GM19025 (cell line): Measurements from ENCODE around the gene ANKMY1.
"Not testable (repeated sequence)": the region's sequence is repeated elsewhere in the genome, so short reads cannot be mapped to it uniquely, and the experiment has no call there.

Experiments used
- ATAC-seq: cut with Tn5 transposase; IDR thresholded peaks from one replicate; pipeline ENCODE4 v1.9.1; 2021; ENCODE audit warnings: mild to moderate bottlenecking, low read depth, moderate library complexity; ENCODE audit not compliant: unreplicated experiment

ANKMY1 gene

DNA sequence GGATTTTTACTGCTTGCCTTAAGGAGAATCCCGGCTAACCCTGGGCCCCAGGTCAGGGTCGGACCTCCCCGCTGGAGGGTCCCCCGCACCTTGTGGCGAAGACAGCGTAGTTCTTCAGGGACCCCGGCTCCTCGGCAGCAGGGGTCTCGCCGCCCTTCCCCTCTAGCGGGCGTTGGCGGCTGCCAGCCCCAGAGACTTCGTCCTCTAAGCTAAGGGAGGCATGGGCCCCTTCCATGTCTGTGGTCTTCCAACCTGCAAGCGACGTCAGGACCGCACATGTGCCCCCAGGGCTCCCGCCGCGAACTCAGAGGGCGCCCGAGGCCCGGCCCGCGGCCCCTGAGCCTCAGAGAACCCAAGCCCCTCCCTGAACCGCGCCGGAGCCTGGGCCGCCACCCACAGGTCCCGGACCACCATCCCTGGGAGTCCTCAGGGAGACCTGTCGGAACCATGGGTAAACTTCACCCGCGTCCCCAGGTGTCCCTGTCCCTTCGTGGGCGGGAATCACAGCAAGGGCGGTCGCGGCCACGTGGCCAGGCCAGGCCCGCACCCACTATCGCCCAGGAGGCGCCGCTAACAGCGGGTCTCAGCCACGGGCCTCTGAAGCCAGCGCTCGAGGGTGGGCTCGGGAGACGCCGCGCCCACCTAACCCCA is 562 bp downstream of the ANKMY1 start:
- ATAC-seq = no peak

DNA sequence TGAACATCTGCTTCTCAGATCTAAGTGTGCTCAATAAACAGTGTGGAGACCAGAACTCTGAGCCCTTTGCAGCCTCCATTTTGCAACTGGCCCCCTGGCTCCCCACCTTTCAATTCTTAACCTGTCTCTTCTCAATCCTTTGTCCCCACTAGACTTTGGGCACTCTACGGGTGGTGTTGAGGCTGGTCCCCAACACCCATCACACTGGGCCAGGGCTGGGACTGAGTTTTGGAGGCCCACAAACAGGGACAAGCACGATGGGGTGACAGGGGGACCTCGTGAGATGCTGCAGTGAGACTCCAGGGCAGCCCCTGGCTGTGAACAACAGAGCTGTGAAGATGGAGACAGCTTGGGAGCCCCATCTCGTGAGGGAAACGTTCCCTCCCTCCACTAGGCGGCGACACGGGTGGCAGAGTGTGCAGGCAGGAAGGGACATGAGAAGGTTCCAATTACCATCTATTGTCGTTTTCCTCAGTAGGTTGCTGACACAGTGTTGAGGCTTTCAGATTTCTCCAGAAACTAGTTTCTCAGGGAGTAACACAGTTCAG is 1.2 kb downstream of the ANKMY1 start:
- no peak for ATAC-seq

DNA sequence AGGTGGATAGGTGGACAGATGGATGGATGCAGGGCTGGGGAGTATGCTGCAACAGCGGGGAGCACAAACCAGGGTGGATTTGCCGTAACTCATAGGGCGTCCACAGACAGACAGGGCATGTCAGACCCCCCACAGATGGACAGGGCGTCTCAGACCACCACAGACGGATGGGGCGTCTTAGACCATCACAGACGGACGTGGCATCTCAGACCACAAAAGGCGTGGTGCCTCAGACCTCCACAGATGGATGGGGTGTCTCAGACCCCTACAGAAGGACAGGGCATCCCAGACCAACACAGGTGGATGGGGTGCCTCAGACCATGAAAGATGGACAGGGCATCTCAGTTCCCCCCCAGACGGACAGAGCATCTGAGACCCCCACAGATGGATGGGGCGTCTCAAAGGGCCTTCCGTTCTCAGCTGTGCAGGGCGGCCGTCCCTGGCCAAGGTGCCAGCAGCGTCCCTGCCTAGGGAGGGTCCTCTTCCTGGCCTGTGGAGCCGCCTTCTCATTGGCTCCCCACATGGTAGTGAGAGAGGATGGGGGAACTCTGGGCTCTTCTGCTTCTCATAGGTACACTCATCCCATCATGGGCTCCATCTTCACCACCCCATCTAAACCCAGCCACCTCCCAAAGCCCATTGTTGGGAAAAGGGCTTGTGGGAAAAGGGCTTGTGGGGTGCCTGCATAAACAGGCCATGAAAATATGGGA is 2.1 kb downstream of the ANKMY1 start:
- ATAC-seq = no peak

- no peak for ATAC-seq
Observed at GRCh38 chr2:240554767-240555493, 2.9 kb downstream of the ANKMY1 start.

GRCh38 chr2:240553956-240554480 is 3.8 kb downstream of the ANKMY1 start:
- ATAC-seq = no peak

GRCh38 chr2:240551811-240552210 is 6.0 kb downstream of the ANKMY1 start:
- no peak for ATAC-seq

DNA sequence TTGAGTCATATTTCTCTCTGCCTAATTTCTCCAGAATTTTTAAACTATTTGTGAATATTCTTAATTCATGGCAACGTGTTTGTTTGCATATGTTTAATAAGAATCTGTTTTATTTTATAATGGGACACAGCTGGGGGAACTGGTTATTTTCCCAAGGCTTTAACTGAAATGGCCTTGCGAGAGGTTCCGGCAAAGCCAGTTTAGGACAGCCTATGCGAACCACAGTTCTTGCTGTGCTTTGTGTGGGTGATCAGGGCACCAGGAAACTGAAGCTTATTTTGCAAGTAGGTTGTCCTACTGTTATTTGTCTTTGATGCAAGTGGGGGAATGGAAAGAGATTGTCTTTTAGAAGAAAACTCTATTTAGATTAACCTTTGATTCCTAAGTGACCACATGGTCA is 6.5 kb downstream of the ANKMY1 start:
- ATAC-seq = no peak

DNA sequence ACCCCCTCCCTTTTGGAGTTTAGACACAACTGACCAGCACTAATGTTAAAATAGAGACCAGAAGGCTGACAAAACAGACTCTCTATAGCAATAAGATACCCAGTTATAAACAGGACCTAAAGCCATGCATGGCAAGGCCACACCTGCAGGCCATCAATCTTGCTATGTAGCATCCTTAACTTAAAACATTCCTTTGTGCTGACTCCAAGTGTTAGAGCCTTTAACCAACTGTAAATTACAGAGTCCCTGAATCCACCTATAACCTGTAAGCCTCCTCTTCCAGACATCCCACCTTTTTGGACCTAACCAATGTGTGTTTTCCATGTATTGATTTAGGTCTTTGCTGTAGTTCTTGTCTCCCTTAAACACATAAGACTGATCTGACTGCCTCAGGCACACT is 17.9 kb downstream of the ANKMY1 start:
- ATAC-seq = no peak

DNA sequence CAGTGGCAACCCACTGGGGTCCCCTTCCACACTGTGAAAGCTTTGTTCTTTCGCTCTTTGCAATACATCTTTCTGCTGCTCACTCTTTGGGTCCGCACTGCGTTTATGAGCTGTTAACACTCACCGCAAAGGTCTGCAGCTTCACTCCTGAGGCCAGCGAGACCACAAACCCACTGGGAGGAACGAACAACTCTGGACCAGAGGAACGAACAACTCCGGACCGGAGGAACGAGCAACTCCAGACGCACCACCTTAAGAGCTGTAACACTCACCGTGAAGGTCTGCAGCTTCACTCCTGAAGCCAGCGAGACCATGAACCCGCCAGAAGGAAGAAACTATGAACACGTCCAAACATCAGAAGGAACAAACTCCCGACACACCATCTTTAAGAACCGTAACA is 18.7 kb downstream of the ANKMY1 start:
- not testable (repeated sequence) for ATAC-seq

DNA sequence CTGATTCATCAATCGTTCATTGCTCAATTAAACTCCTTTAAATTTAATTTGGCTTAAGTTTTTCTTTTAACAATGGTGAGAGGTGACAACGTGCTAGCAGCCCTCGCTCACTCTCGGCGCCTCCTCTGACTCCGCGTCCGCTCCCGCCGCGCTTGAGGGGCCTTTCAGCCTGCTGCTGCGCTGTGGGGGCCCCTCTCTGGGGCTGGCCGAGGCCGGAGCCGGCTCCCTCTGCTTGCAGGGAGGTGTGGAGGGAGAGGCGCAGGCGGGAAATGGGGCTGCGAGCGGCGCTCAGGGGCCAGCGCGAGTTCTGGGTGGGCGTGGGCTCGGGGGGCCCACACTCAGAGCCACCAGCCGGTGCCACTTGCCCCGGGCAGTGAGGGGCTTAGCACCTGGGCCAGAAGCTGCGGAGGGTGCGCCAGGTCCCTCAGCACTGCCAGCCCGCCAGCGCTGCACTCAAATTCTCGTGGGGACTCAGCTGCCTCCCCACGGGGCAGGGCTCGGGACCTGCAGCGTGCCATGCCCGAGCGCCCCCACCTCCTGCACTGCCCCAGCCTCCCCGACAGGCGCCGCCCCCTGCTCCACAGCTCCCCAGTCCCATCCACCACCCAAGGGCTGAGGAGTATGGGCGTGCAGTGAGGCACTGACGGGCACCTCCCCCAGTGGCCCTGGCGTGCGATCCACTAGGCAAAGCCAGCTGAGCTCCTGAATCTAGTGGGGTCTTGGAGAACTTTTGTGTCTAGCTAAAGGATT is 19.6 kb downstream of the ANKMY1 start:
- no peak for ATAC-seq

DNA sequence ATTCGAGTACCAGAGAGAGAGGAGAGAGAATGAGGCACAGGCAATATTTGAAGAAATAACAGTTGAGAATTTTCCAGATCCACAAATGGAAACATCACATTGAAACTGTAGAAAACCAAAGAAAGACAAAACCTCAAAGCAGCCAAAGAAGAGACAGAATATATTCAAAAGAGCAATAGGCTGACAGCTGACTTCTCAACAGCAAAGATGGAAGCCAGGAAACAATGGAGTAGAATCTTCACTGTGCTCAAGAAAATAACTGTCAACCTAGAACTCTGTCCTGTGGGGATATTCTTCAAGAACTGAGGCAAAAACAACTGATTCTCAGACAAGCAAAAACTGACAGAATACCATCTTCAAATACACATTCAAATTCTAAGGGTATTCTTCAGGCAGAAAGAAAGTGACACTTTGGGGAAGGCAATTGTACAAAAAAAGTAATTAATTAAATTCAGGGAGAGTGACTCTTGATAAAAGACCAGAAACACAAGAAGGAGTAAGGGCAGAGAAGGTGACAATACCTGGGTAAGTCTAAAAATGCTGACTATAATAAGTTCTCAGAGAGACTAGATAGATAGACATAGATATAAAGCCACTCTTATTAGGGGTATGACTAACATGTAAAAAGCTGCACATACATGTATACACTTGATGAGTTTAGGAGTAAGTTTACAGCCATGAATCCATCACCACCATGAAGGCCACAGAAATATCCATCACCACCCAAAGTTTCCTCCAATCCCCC is 25.6 kb downstream of the ANKMY1 start:
- ATAC-seq = no peak

DNA sequence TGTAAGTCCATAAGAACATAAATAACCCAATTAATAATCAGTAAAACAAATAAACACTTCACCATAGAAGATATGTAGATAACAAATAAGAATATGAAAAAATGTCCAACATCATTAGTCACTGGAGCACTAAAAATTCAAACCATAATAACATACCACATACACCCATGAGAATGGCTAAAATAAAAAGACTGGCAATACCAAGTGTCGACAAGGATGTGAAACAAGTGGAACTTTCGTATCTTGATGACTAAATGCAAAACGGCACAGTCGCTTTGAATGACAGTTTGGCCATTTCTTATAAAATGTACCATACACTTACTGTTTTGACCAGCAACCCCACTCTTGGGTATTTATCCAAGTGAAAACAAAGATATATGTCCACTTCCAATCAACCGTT is 26.8 kb downstream of the ANKMY1 start:
- ATAC-seq = no peak

GRCh38 chr2:240530181-240530580 is 27.6 kb downstream of the ANKMY1 start:
- no peak for ATAC-seq

DNA sequence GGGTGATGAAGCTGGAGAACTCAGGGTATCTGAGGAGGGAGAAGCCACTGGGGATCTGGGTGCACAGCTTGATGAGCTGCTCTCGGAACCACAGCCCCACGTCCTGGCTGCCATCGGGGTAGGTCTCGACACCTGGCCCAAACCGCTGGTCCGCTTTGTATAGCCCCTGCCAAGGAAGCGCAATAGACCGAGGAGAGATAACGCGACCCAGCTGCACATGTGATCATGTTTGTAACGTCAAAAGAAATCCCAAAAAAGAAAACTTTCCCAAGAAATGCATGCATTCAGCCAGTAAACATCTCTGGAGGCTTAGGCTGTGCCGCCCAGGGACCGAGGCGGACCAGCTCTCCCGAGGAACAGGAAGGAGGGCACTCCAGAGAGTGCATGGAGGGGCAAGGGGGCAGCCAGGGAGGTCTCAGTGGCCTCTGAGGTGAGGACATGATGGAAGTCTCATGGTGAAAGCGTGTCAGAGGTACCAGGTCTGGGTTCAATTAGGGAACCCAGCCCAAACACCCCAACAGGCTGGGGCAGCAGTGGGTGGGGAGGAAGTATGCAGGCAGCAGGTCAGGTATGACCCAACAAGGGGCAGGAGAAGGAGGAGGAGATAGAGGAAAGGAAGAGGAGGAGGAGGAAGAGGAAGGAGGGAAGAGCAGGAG is 28.3 kb downstream of the ANKMY1 start:
- ATAC-seq = no peak

DNA sequence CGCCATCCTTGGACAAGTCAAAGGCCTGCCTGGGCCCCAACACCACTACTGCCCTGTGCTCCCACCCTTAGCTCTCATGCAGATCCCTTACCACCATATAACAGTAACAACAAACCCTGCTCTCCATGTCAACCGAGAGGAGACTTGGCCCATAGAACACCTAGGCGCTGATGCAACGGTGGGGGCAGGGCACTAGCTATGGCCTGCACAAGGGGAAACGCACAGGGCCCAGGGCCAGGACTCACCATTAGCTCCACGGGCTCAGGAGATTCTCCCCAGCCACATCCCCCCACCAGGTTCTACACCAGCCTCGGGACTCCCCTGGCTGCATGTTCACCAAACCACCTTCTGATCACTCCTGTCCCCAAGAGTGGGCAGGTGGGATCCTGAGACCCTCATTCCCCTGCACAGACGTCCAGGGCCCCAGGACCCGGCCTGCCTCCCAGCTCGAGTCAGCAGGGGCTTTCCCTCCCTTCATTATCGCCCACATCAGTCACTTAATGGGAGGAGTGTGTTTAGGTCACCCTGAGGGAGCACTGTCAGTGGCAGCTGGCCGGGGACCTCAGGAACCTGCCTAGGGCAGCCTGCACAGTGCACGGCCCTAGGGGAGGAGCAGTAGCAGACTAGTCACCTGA is 29.3 kb downstream of the ANKMY1 start:
- no peak for ATAC-seq

GRCh38 chr2:240527153-240527750 is 30.5 kb downstream of the ANKMY1 start:
- no peak for ATAC-seq

- ATAC-seq = no peak
Observed at GRCh38 chr2:240526521-240526920, 31.3 kb downstream of the ANKMY1 start.

DNA sequence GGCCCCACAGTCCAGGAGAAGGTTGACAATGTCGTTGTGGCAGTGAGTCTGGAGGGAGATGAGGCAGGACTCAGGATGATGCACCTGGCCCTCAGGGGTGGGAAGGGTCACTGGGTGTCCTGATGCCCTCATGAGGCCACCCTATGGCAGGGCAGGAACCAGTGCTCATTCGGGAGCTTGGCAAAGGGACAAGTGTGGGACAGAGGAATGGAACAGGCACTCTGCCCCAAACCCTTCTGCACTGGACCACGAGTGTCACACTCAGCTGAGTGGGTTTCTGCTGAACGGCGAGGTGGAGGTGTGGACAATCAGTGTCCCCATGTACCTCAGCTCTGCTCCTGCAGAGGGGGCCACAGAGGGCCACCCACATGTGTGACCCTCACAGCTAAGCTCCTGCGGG is 32.0 kb downstream of the ANKMY1 start:
- ATAC-seq = no peak
